Right kidney (tissue), 1 donor: ENCODE data around the gene DICER1.

Experiments
- DNase-seq: peaks from one replicate; pipeline ENCODE4 v3.0.0-alpha.2; 2016

The DICER1 gene

GRCh38 chr14:95038521-95039250 is 118.6 kb downstream of the DICER1 start:
- no peak for DNase-seq

DNA sequence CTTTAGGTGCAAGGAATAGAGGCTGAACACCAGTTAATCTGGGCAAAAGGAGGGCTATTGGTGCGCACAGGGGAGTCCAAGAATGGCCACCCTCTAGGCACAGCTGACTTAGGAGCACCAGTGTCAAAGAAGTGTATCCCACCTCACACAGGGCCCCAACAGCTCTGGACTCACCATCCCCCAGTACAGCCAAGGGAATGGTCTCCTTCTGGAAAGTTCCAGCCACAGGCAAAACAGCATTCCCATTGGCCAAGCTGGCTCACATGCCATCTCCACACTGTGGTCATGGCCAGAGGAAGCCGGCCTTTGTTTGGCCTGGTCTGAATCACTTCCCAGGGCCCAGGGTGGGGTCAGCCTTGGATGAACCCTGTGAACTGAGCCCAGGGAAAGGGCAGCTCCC is 120.1 kb downstream of the DICER1 start:
- no peak for DNase-seq
